HepG2 (cell line): ENCODE data around the gene SPCS1. TPM values are rescaled to one million over a fixed set of nuclear protein-coding genes. Genes with fewer than 3 reads are reported as not detected.

Experiments used
- ASH2L ChIP-seq: fragments of 300-600, 200-600 bp; sonication (generic); IDR thresholded peaks from 2 replicates; pipeline ENCODE4 v1.7.0; 2017; ENCODE audit warnings: low read depth, mild to moderate bottlenecking, moderate library complexity, mixed read lengths, low read length; ENCODE audit not compliant: insufficient read length
- CENPX ChIP-seq: sonication (generic); formaldehyde crosslinking; IDR thresholded peaks from 2 replicates; pipeline ENCODE4 v1.9.0; 2021; ENCODE audit warnings: mild to moderate bottlenecking, missing genetic modification reagents, moderate library complexity
- FOXK1 ChIP-seq: sonication (generic); formaldehyde crosslinking; IDR thresholded peaks from 2 replicates; pipeline ENCODE4 v1.4.0; 2020; ENCODE audit warnings: low read depth, missing genetic modification reagents, borderline replicate concordance
- HNRNPL ChIP-seq: fragments of 200-400 bp; formaldehyde crosslinking; IDR thresholded peaks from 2 replicates; pipeline ENCODE4 v1.6.1; 2017; ENCODE audit warnings: mild to moderate bottlenecking, low read depth, low read length
- KAT7 ChIP-seq: IDR thresholded peaks from 2 replicates; pipeline ENCODE4 v1.6.1; 2018; ENCODE audit warnings: borderline replicate concordance, missing compliant biosample characterization
- MED13 ChIP-seq: sonication (generic); formaldehyde crosslinking; IDR thresholded peaks from 2 replicates; pipeline ENCODE4 v1.5.0; 2020; ENCODE audit warnings: missing genetic modification reagents
- MTF2 ChIP-seq: sonication (generic); formaldehyde crosslinking; IDR thresholded peaks from 2 replicates; pipeline ENCODE4 v1.5.0; 2020; ENCODE audit warnings: missing genetic modification reagents, borderline replicate concordance
- NFE2L1 ChIP-seq: sonication (generic); formaldehyde crosslinking; IDR thresholded peaks from 2 replicates; pipeline ENCODE4 v1.4.0; 2020; ENCODE audit warnings: missing genetic modification reagents, mild to moderate bottlenecking, borderline replicate concordance
- PAXIP1 ChIP-seq: sonication (generic); formaldehyde crosslinking; conservative IDR thresholded peaks from 2 replicates; pipeline ENCODE4 v1.4.0; 2020; ENCODE audit warnings: mild to moderate bottlenecking, missing genetic modification reagents, moderate library complexity
- PLSCR1 ChIP-seq: sonication (generic); formaldehyde crosslinking; IDR thresholded peaks from 2 replicates; pipeline ENCODE4 v1.5.0; 2020; ENCODE audit warnings: missing genetic modification reagents, mild to moderate bottlenecking, borderline replicate concordance
- RFX5 ChIP-seq: IDR thresholded peaks from 2 replicates; pipeline ENCODE4 v1.6.1; 2011; ENCODE audit warnings: low read depth, low read length, improper control_type of control experiment
- SIN3B ChIP-seq: fragments of 150-350 bp; IDR thresholded peaks from 2 replicates; pipeline ENCODE4 v1.6.1; 2014; ENCODE audit warnings: low read length
- SSRP1 ChIP-seq: IDR thresholded peaks from 2 replicates; pipeline ENCODE4 v1.6.1; 2016; ENCODE audit warnings: control low read depth
- TFDP1 ChIP-seq: IDR thresholded peaks from 2 replicates; pipeline ENCODE4 v1.6.1; 2016; ENCODE audit warnings: missing compliant biosample characterization, missing genetic modification reagents, borderline replicate concordance
- ZNF503 ChIP-seq: sonication (generic); formaldehyde crosslinking; IDR thresholded peaks from 2 replicates; pipeline ENCODE4 v1.4.0; 2020; ENCODE audit warnings: missing genetic modification reagents
- ZNF550 ChIP-seq: sonication (generic); formaldehyde crosslinking; IDR thresholded peaks from 2 replicates; pipeline ENCODE4 v1.4.0; 2020; ENCODE audit warnings: mild to moderate bottlenecking, missing genetic modification reagents, borderline replicate concordance
- ZNF768 ChIP-seq: sonication (generic); formaldehyde crosslinking; IDR thresholded peaks from 2 replicates; pipeline ENCODE4 v1.4.0; 2020; ENCODE audit warnings: missing genetic modification reagents
- ZUFSP ChIP-seq: sonication (generic); formaldehyde crosslinking; IDR thresholded peaks from 2 replicates; pipeline ENCODE4 v1.9.0; 2021; ENCODE audit warnings: missing genetic modification reagents, mild to moderate bottlenecking, borderline replicate concordance
- polyA plus RNA-seq, 8 experiments: library from polyadenylated mRNA; depleted of rRNA in 3 of 8; stranded (reverse) in 7 of 8; unstranded in 1 of 8; fragments of >200 nt; fragmentation: Illumina TruSeq in 4 of 8; extraction: Trizol in 4 of 8; gene quantifications; 2 replicates each; pipeline versions ENCODE4 v1.2.1 to v1.2.3, GENCODE V29; 2011 to 2016; ENCODE audit warnings: low read depth in 4 of 8, missing spikeins in 1 of 8, mixed read lengths in 1 of 8; ENCODE audit not compliant: insufficient read depth in 1 of 8
- total RNA-seq, 5 experiments: library from RNA; depleted of rRNA; stranded (reverse); fragments of >200 nt; fragmentation: Illumina TruSeq; extraction: Trizol; gene quantifications; 2 replicates each; pipeline ENCODE4 v1.2.3, GENCODE V29; 2016; ENCODE audit warnings: low read depth in 1 of 5

The SPCS1 gene
- total and polyA plus RNA-seq, 2 of the 13 experiments (the other 11 are each of a cell fraction or from before 2014, with no cell fraction given): 84.6 to 120 TPM

GRCh38 chr3:52685709-52686691 is 19.9 kb upstream of the SPCS1 start, which contains the start of the genes GNL3 and PBRM1 (continued):
- TF ChIP-seq ZNF503 (CRISPR knock-in tag) (0 out of 2 replicates have a peak, but pooled peaks have one; percentile 63), ZUFSP (CRISPR knock-in tag) (no peak), MTF2 (CRISPR knock-in tag) (no peak), MED13 (CRISPR knock-in tag) (peak; percentile 67), ZNF768 (no peak; the same call in none of the 2 replicates), PAXIP1 (CRISPR knock-in tag) (no peak), TFDP1 (CRISPR knock-in tag) (peak; percentile 88; the same call in 1 of the 2 replicates), PLSCR1 (CRISPR knock-in tag) (no peak), ASH2L (peak; percentile 77), HNRNPL (peak; percentile 39; the same call in 1 of the 2 replicates), KAT7 (CRISPR knock-in tag) (peak; percentile 86; the same call in 1 of the 2 replicates), SIN3B (no peak; the same call in 1 of the 2 replicates), RFX5 (peak; percentile 45; the same call in 1 of the 2 replicates), NFE2L1 (CRISPR knock-in tag) (no peak), CENPX (CRISPR knock-in tag) (no peak), FOXK1 (CRISPR knock-in tag) (peak; percentile 94; the same call in 1 of the 2 replicates), ZNF550 (no peak), SSRP1 (CRISPR knock-in tag) (no peak)
